B cell (primary cell): ENCODE measurements around the gene CDIP1.

Source experiments
- EZH2 ChIP-seq: IDR thresholded peaks from 2 replicates; pipeline ENCODE4 v1.6.1; 2012; ENCODE audit warnings: borderline replicate concordance, low read depth, mild to moderate bottlenecking, moderate library complexity, low read length; ENCODE audit not compliant: insufficient read depth, poor library complexity, severe bottlenecking
- TF ChIP-seq, protein P1 (sequence below): fragments of 200-600 bp; IDR thresholded peaks from one replicate; pipeline ENCODE4 v1.8.0; 2022; ENCODE audit warnings: antibody characterized with exemption, mild to moderate bottlenecking

GRCh38 chr16:4564661-4565267 lies 26.2 kb upstream of the CDIP1 start:
- TF ChIP-seq, protein P1, sequence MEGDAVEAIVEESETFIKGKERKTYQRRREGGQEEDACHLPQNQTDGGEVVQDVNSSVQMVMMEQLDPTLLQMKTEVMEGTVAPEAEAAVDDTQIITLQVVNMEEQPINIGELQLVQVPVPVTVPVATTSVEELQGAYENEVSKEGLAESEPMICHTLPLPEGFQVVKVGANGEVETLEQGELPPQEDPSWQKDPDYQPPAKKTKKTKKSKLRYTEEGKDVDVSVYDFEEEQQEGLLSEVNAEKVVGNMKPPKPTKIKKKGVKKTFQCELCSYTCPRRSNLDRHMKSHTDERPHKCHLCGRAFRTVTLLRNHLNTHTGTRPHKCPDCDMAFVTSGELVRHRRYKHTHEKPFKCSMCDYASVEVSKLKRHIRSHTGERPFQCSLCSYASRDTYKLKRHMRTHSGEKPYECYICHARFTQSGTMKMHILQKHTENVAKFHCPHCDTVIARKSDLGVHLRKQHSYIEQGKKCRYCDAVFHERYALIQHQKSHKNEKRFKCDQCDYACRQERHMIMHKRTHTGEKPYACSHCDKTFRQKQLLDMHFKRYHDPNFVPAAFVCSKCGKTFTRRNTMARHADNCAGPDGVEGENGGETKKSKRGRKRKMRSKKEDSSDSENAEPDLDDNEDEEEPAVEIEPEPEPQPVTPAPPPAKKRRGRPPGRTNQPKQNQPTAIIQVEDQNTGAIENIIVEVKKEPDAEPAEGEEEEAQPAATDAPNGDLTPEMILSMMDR, result no peak
- no peak for TF ChIP-seq EZH2
